ENCODE results near the gene ZNF48. TPM values are rescaled to one million over a fixed set of nuclear protein-coding genes. Genes with fewer than 3 reads are reported as not detected.

ZNF48 gene
- total RNA-seq, 2 donors from 2014 or later: 6.5 to 6.8 TPM

- intact Hi-C loops (cut with DNase I): no loop called here
- no peaks in the 10 kb centered on the region for H3K27me3 ChIP-seq
- H3K4me3 ChIP-seq: peak overlapping the region; percentile 61
- H3K9me3 ChIP-seq: no peaks in the 10 kb centered on the region
- H3K27ac ChIP-seq: peak overlapping the region; percentile 100
- TF ChIP-seq CTCF (IDR thresholded peaks at IDR 0.05): no peak
- DNase-seq: no peak
- no peaks in the 10 kb centered on the region for H3K36me3 ChIP-seq
- H3K4me1 ChIP-seq: peaks cover 5% of the 10 kb centered on the region
- peak overlapping the region; percentile 66 to 93 for H3K9ac ChIP-seq (ENCODE audit: low read depth in 2 of 2, low read length in 2 of 2)
Measured at GRCh38 chr16:30379158-30379783, 15.9 kb upstream of the ZNF48 start.

- Histone ChIP-seq H3K9me3 (no peaks in the 10 kb centered on the region), H3K9ac (ENCODE audit: low read depth in 2 of 2, low read length in 2 of 2) (no peak overlapping the region), H3K27ac (no peak overlapping the region), H3K27me3 (no peaks in the 10 kb centered on the region), H3K4me1 (peaks cover 5% of the 10 kb centered on the region), H3K36me3 (no peaks in the 10 kb centered on the region), H3K4me3 (no peak overlapping the region)
- DNase-seq: no peak
- intact Hi-C loops (cut with DNase I): no loop called here
- no peak for TF ChIP-seq CTCF (IDR thresholded peaks at IDR 0.05)
Measured at GRCh38 chr16:30380072-30380802, 15.0 kb upstream of the ZNF48 start.

DNA sequence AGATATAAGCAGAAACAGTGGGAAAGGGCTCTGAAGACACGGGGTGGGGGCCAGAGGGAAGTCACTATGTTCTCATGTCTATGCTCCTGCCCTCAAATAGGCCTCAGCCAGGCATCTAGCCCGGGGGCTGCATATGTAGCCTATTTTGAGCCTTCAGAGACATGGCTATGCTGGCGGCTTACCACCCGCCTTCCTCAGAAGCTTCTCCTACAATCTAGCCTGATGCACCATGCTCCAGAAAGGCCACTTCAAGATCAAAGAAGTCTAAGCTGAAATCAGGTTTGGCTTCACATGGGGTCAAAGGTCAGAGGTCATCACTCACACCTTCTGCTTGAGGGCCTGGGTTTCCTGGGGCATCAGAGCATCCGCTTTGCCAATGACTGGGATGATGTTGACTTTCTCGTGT is 14.4 kb upstream of the ZNF48 start:
- no peak for DNase-seq
- intact Hi-C loops (cut with DNase I): no loop called here
- Histone ChIP-seq H3K4me1 (peaks cover 5% of the 10 kb centered on the region), H3K9me3 (no peaks in the 10 kb centered on the region), H3K27me3 (no peaks in the 10 kb centered on the region), H3K9ac (ENCODE audit: low read depth in 2 of 2, low read length in 2 of 2) (no peak overlapping the region), H3K27ac (no peak overlapping the region), H3K36me3 (no peaks in the 10 kb centered on the region), H3K4me3 (no peak overlapping the region)
- TF ChIP-seq CTCF (IDR thresholded peaks at IDR 0.05): no peak

- no peak overlapping the region for H3K4me3 ChIP-seq
- H3K27me3 ChIP-seq: no peaks in the 10 kb centered on the region
- intact Hi-C loops (cut with DNase I): no loop called here
- peaks cover 5% of the 10 kb centered on the region for H3K4me1 ChIP-seq
- peak overlapping the region in 1 of 2 donors; percentile 51 for H3K9ac ChIP-seq (ENCODE audit: low read depth in 2 of 2, low read length in 2 of 2)
- no peak for TF ChIP-seq CTCF (IDR thresholded peaks at IDR 0.05)
- no peaks in the 10 kb centered on the region for H3K36me3 ChIP-seq
- DNase-seq: no peak
- peak overlapping the region; percentile 20 for H3K27ac ChIP-seq
- no peaks in the 10 kb centered on the region for H3K9me3 ChIP-seq
Measured at GRCh38 chr16:30381291-30382041, 13.8 kb upstream of the ZNF48 start.

DNA sequence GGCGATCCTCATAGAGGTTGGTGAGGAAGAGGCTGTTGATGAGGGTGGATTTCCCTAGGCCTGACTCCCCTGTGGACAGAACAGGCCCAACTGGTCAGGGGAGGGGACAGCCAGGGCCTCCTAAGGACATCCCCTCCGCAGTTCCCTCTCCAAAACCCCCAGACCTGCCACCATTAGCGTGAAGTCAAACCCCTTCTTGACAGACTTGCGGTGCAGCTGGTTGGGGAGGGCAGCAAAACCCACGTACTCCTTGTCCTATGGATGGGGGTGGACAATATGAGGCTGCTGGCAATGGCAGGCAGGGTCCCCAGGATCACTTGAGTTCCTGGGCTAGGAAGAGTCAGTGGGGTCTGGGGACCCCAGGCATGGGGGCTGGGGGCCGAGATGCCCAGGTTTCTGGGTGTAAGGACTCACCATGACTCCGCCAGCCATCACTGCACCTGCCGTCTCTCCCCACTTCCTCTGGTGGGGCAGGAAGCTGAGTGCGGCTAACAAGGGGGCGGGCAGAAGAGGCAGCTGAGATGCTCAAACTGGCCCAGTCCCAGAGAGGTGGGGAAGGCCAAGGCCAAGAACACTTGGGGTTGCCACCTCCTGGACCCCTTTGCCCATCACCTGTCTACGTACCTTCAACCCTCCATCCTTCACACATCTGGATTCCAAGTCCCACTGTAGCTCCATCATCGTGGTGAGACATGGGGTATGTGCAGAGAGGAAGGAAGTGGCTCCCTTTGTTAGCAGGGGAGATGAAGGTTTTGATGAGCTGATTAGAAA is 12.9 kb upstream of the ZNF48 start, which contains the start of gene SEPTIN1:
Gene SEPTIN1, minus strand, starts transcription at position 451 of the 771 bp plus-strand sequence. Its CDS starts 19 bp downstream, at position 432.
- no peaks in the 10 kb centered on the region for H3K9me3 ChIP-seq
- H3K4me3 ChIP-seq: no peak within 1 kb of the TSS
- H3K4me1 ChIP-seq: peaks cover under 1% of the 10 kb centered on the region
- TF ChIP-seq CTCF (IDR thresholded peaks at IDR 0.05): no peak
- H3K27me3 ChIP-seq: no peaks in the 10 kb centered on the region
- peak within 1 kb of the TSS; percentile 20 for H3K27ac ChIP-seq
- H3K9ac ChIP-seq (ENCODE audit: low read depth in 2 of 2, low read length in 2 of 2): peak within 1 kb of the TSS in 1 of 2 donors; percentile 51
- intact Hi-C loops (cut with DNase I): no loop called here
- no peaks in the 10 kb centered on the region for H3K36me3 ChIP-seq
- DNase-seq: no peak
